Bronchial epithelial cell (primary cell): ENCODE results near the gene GABRE. TPM values are rescaled to one million over a fixed set of nuclear protein-coding genes. Genes with fewer than 3 reads are reported as not detected.
"Not testable (repeated sequence)": the region's sequence is repeated elsewhere in the genome, so short reads cannot be mapped to it uniquely, and the experiment has no call there.

Experiments
- DNase-seq: peaks from one replicate; pipeline ENCODE4 v3.0.0-alpha.2; 2010; ENCODE audit warnings: low read depth
- FAIRE-seq: peaks from 2 replicates; lab custom pipeline; 2011; peaks lifted over from hg19 to GRCh38; lab: Jason Lieb, UNC
- H3K27me3 ChIP-seq: 2 replicates; pipeline ENCODE4 v1.5.1; 2011; ENCODE audit warnings: low read length; ENCODE audit not compliant: control insufficient read depth, insufficient read depth
- H3K36me3 ChIP-seq: 2 replicates; pipeline ENCODE4 v1.5.1; 2011; ENCODE audit warnings: low read length; ENCODE audit not compliant: control insufficient read depth, insufficient read depth
- H3K4me3 ChIP-seq: 2 replicates; pipeline ENCODE4 v1.5.1; 2011; ENCODE audit warnings: mild to moderate bottlenecking, low read depth, low read length, control low read depth
- CTCF ChIP-seq: IDR thresholded peaks from 2 replicates; pipeline ENCODE4 v1.5.1; 2011; ENCODE audit warnings: mild to moderate bottlenecking, moderate library complexity, low read length, control low read depth, inconsistent platforms; ENCODE audit not compliant: insufficient read depth, severe bottlenecking
- total RNA-seq: library from RNA; depleted of rRNA; stranded (reverse); fragments of >200 nt; gene quantifications from 2 replicates; pipeline ENCODE4 v1.2.1, GENCODE V29; 2014

Gene GABRE
- total RNA-seq, 1 donor from 2014 or later: 29.2 TPM

GRCh38 chrX:151921292-151921691, 53.2 kb downstream of the GABRE start:
- FAIRE-seq: no peak
- no peak for DNase-seq
- H3K4me3 ChIP-seq: no peak overlapping the region
- H3K36me3 ChIP-seq: no peaks in the 10 kb centered on the region
- no peaks in the 10 kb centered on the region for H3K27me3 ChIP-seq
- no peak for TF ChIP-seq CTCF

- no peak overlapping the region for H3K4me3 ChIP-seq
- no peak for DNase-seq
- H3K36me3 ChIP-seq: no peaks in the 10 kb centered on the region
- FAIRE-seq: no peak
- no peaks in the 10 kb centered on the region for H3K27me3 ChIP-seq
- no peak for TF ChIP-seq CTCF
Observed at GRCh38 chrX:151920530-151920929, 53.9 kb downstream of the GABRE start.

GRCh38 chrX:151920101-151920500, 54.4 kb downstream of the GABRE start:
- no peak overlapping the region for H3K4me3 ChIP-seq
- FAIRE-seq: no peak

GRCh38 chrX:151919610-151920009, 54.9 kb downstream of the GABRE start:
- no peak for DNase-seq
- no peak for TF ChIP-seq CTCF
- no peaks in the 10 kb centered on the region for H3K27me3 ChIP-seq
- no peaks in the 10 kb centered on the region for H3K36me3 ChIP-seq
- H3K4me3 ChIP-seq: no peak overlapping the region
- FAIRE-seq: no peak

More at GRCh38 chrX:151920101-151920500, 54.4 kb downstream of the GABRE start:
- DNase-seq: no peak
- no peak for TF ChIP-seq CTCF
- H3K27me3 ChIP-seq: no peaks in the 10 kb centered on the region
- no peaks in the 10 kb centered on the region for H3K36me3 ChIP-seq

GRCh38 chrX:151918736-151919135, 55.7 kb downstream of the GABRE start:
- not testable (repeated sequence) for DNase-seq

GRCh38 chrX:151912780-151913179, 61.7 kb downstream of the GABRE start, which contains the start of gene MAGEA4:
Gene MAGEA4 (plus strand): TSS chrX:151912889. CDS start chrX:151923665, 10,776 bp downstream.
- H3K4me3 ChIP-seq: no peak within 1 kb of the TSS
- H3K27me3 ChIP-seq: no peaks in the 10 kb centered on the region
- FAIRE-seq (no peak), DNase-seq (no peak)
- H3K36me3 ChIP-seq: no peaks in the 10 kb centered on the region
- TF ChIP-seq CTCF: no peak

More at GRCh38 chrX:151918736-151919135, 55.7 kb downstream of the GABRE start:
- H3K4me3 ChIP-seq, H3K36me3 ChIP-seq, FAIRE-seq, H3K27me3 ChIP-seq: not testable (repeated sequence)
